HEK293 (cell line): ENCODE data around the gene THTPA.

Experiments
- CTCF ChIA-PET: fragments of 350-600 bp; formaldehyde crosslinking; extraction: SDS; loops from one replicate; lab custom pipeline; 2021; ENCODE audit warnings: antibody characterized with exemption; lab: Yijun Ruan, JAX
- POLR2A ChIA-PET: fragments of 300-600 bp; formaldehyde crosslinking; extraction: SDS; loops from one replicate; lab custom pipeline; 2020; ENCODE audit warnings: antibody characterized with exemption, inconsistent platforms; lab: Yijun Ruan, JAX
- H3K27ac ChIP-seq: fragments of 200-500 bp; sonication (Bioruptor generic); 2 replicates; pipeline ENCODE4 v1.5.1; 2014; ENCODE audit warnings: low read depth, low read length, control low read depth, inconsistent platforms; ENCODE audit errors: extremely low read depth
- H3K36me3 ChIP-seq, 2 experiments: fragments of 200-500 bp in 1 of 2; sonication (Bioruptor generic) in 1 of 2; 1 replicate in 1 of 2; 2 replicates in 1 of 2; pipeline ENCODE4 v1.5.1; 2014 to 2017; ENCODE audit warnings: inconsistent platforms in 2 of 2, low read length in 2 of 2; ENCODE audit not compliant: control insufficient read depth in 2 of 2, insufficient read depth in 1 of 2
- H3K4me1 ChIP-seq: fragments of 200-500 bp; sonication (Bioruptor generic); 2 replicates; pipeline ENCODE4 v1.5.1; 2014; ENCODE audit warnings: mild to moderate bottlenecking, low read length, inconsistent platforms; ENCODE audit not compliant: control insufficient read depth, insufficient read depth
- H3K4me3 ChIP-seq: 2 replicates; pipeline ENCODE4 v1.5.1; 2011; ENCODE audit warnings: low read depth, mild to moderate bottlenecking, control low read depth, low read length, moderate library complexity
- H3K9me3 ChIP-seq: fragments of 200-500 bp; sonication (Bioruptor generic); 2 replicates; pipeline ENCODE4 v1.5.1; 2014; ENCODE audit warnings: low read depth, low read length, inconsistent platforms; ENCODE audit not compliant: control insufficient read depth, insufficient read depth
- FEZF1 ChIP-seq: fragments of 450-650 bp; formaldehyde crosslinking; IDR thresholded peaks from 2 replicates; pipeline ENCODE4 v1.5.1; 2016; ENCODE audit warnings: missing biosample characterization, missing genetic modification characterization
- GFI1B ChIP-seq: fragments of 450-650 bp; formaldehyde crosslinking; IDR thresholded peaks from 2 replicates; pipeline ENCODE4 v1.5.1; 2016; ENCODE audit warnings: missing biosample characterization, missing genetic modification characterization
- HOXD13 ChIP-seq: sonication (generic); formaldehyde crosslinking; IDR thresholded peaks from 2 replicates; pipeline ENCODE4 v1.8.0; 2022; ENCODE audit warnings: missing genetic modification reagents, borderline replicate concordance
- KLF10 ChIP-seq: fragments of 450-650 bp; IDR thresholded peaks from 2 replicates; pipeline ENCODE4 v1.5.1; 2018; ENCODE audit warnings: missing biosample characterization, mild to moderate bottlenecking, missing genetic modification characterization
- ZNF10 ChIP-seq: fragments of 450-650 bp; formaldehyde crosslinking; IDR thresholded peaks from 2 replicates; pipeline ENCODE4 v1.5.1; 2017; ENCODE audit warnings: missing biosample characterization, missing genetic modification characterization
- ZNF112 ChIP-seq: fragments of 450-650 bp; formaldehyde crosslinking; IDR thresholded peaks from 2 replicates; pipeline ENCODE4 v1.5.0; 2017; ENCODE audit warnings: missing biosample characterization, missing genetic modification characterization
- ZNF169 ChIP-seq: fragments of 450-650 bp; formaldehyde crosslinking; IDR thresholded peaks from 2 replicates; pipeline ENCODE4 v1.5.1; 2016; ENCODE audit warnings: missing biosample characterization, missing genetic modification characterization
- ZNF24 ChIP-seq: fragments of 450-650 bp; formaldehyde crosslinking; IDR thresholded peaks from 2 replicates; pipeline ENCODE4 v1.5.1; 2016; ENCODE audit warnings: missing biosample characterization, missing genetic modification characterization
- ZNF248 ChIP-seq: fragments of 450-650 bp; formaldehyde crosslinking; IDR thresholded peaks from 2 replicates; pipeline ENCODE4 v1.5.1; 2017; ENCODE audit warnings: missing biosample characterization, missing genetic modification characterization
- ZNF350 ChIP-seq: fragments of 450-650 bp; formaldehyde crosslinking; IDR thresholded peaks from 2 replicates; pipeline ENCODE4 v1.5.0; 2017; ENCODE audit warnings: missing biosample characterization, mild to moderate bottlenecking, missing genetic modification characterization
- ZNF354C ChIP-seq: fragments of 450-650 bp; formaldehyde crosslinking; IDR thresholded peaks from 2 replicates; pipeline ENCODE4 v1.5.1; 2016; ENCODE audit warnings: missing biosample characterization, missing genetic modification characterization, low read depth, borderline replicate concordance
- ZNF398 ChIP-seq: fragments of 450-650 bp; formaldehyde crosslinking; IDR thresholded peaks from 2 replicates; pipeline ENCODE4 v1.5.1; 2017; ENCODE audit warnings: missing biosample characterization, missing genetic modification characterization
- ZNF449 ChIP-seq: fragments of 450-650 bp; formaldehyde crosslinking; IDR thresholded peaks from 2 replicates; pipeline ENCODE4 v1.5.1; 2017; ENCODE audit warnings: missing biosample characterization, mild to moderate bottlenecking, missing genetic modification characterization, moderate library complexity
- ZNF514 ChIP-seq: fragments of 450-650 bp; formaldehyde crosslinking; IDR thresholded peaks from 2 replicates; pipeline ENCODE4 v1.5.1; 2016; ENCODE audit warnings: missing biosample characterization, missing genetic modification characterization
- ZNF549 ChIP-seq: fragments of 450-650 bp; IDR thresholded peaks from 2 replicates; pipeline ENCODE4 v1.5.1; 2018; ENCODE audit warnings: missing biosample characterization, missing genetic modification characterization, mild to moderate bottlenecking, inconsistent platforms, moderate library complexity
- ZNF677 ChIP-seq: fragments of 450-650 bp; IDR thresholded peaks from 2 replicates; pipeline ENCODE4 v1.5.0; 2018; ENCODE audit warnings: missing biosample characterization, mild to moderate bottlenecking, missing genetic modification characterization, moderate library complexity
- ZNF701 ChIP-seq: fragments of 450-650 bp; formaldehyde crosslinking; IDR thresholded peaks from 2 replicates; pipeline ENCODE4 v1.5.1; 2016; ENCODE audit warnings: missing biosample characterization, missing genetic modification characterization
- ZNF707 ChIP-seq: fragments of 450-650 bp; formaldehyde crosslinking; IDR thresholded peaks from 2 replicates; pipeline ENCODE4 v1.5.1; 2016; ENCODE audit warnings: missing biosample characterization, missing genetic modification characterization
- ZXDB ChIP-seq: fragments of 450-650 bp; formaldehyde crosslinking; IDR thresholded peaks from 2 replicates; pipeline ENCODE4 v1.5.1; 2016; ENCODE audit warnings: missing biosample characterization, missing genetic modification characterization
- TF ChIP-seq, protein P1 (sequence below): fragments of 450-650 bp; formaldehyde crosslinking; IDR thresholded peaks from 2 replicates; pipeline ENCODE4 v1.5.1; 2016; ENCODE audit warnings: missing biosample characterization, missing genetic modification characterization, borderline replicate concordance
- TF ChIP-seq, protein P2 (sequence below): fragments of 450-650 bp; IDR thresholded peaks from 2 replicates; pipeline ENCODE4 v1.5.1; 2018; ENCODE audit warnings: missing biosample characterization, mild to moderate bottlenecking, missing genetic modification characterization
- TF ChIP-seq, protein P3 (sequence below): fragments of 450-650 bp; formaldehyde crosslinking; IDR thresholded peaks from 2 replicates; pipeline ENCODE4; 2016; ENCODE audit warnings: missing biosample characterization, missing genetic modification characterization
- TF ChIP-seq, protein P4 (sequence below): fragments of 450-650 bp; formaldehyde crosslinking; IDR thresholded peaks from 2 replicates; pipeline ENCODE4 v1.5.1; 2016; ENCODE audit warnings: missing biosample characterization, missing genetic modification characterization

The THTPA gene

GRCh38 chr14:23602181-23603095 lies 46.4 kb downstream of the THTPA start:
- Histone ChIP-seq H3K27ac (no peak overlapping the region), H3K36me3 (no peaks in the 10 kb centered on the region), H3K9me3 (no peaks in the 10 kb centered on the region), H3K4me3 (no peak overlapping the region), H3K4me1 (no peaks in the 10 kb centered on the region)
- CTCF ChIA-PET: interaction anchor here (0.6 to 1.9 kb wide), 5 partner anchors 13 to 72 kb away, joined by 3 to 4 read pairs (median 3); partner anchors contain the start of gene JPH4
- TF ChIP-seq HOXD13 (no peak), ZNF677 (tag by site-specific recombination) (no peak), ZXDB (tag by site-specific recombination) (no peak), ZNF10 (tag by site-specific recombination) (no peak), ZNF169 (no peak), ZNF112 (no peak), ZNF354C (no peak), ZNF248 (no peak), KLF10 (tag by site-specific recombination) (no peak)
- TF ChIP-seq, protein P1, sequence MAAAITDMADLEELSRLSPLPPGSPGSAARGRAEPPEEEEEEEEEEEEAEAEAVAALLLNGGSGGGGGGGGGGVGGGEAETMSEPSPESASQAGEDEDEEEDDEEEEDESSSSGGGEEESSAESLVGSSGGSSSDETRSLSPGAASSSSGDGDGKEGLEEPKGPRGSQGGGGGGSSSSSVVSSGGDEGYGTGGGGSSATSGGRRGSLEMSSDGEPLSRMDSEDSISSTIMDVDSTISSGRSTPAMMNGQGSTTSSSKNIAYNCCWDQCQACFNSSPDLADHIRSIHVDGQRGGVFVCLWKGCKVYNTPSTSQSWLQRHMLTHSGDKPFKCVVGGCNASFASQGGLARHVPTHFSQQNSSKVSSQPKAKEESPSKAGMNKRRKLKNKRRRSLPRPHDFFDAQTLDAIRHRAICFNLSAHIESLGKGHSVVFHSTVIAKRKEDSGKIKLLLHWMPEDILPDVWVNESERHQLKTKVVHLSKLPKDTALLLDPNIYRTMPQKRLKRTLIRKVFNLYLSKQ (tag by site-specific recombination): no peak
- TF ChIP-seq, protein P2, sequence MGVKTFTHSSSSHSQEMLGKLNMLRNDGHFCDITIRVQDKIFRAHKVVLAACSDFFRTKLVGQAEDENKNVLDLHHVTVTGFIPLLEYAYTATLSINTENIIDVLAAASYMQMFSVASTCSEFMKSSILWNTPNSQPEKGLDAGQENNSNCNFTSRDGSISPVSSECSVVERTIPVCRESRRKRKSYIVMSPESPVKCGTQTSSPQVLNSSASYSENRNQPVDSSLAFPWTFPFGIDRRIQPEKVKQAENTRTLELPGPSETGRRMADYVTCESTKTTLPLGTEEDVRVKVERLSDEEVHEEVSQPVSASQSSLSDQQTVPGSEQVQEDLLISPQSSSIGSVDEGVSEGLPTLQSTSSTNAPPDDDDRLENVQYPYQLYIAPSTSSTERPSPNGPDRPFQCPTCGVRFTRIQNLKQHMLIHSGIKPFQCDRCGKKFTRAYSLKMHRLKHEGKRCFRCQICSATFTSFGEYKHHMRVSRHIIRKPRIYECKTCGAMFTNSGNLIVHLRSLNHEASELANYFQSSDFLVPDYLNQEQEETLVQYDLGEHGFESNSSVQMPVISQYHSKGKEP: no peak
- POLR2A ChIA-PET: no interaction called here

GRCh38 chr14:23603103-23603502 lies 47.0 kb downstream of the THTPA start:
- Histone ChIP-seq H3K36me3 (no peaks in the 10 kb centered on the region), H3K4me3 (no peak overlapping the region), H3K9me3 (no peaks in the 10 kb centered on the region), H3K27ac (no peak overlapping the region), H3K4me1 (no peaks in the 10 kb centered on the region)
- ChIA-PET POLR2A (no interaction called here), CTCF (interaction anchor here (0.6 kb wide), 1 partner anchor 25 kb away, joined by 3 read pairs; the partner anchor contains the start of gene JPH4)
- TF ChIP-seq ZNF707 (tag by site-specific recombination) (no peak), ZNF350 (tag by site-specific recombination) (no peak), ZNF24 (tag by site-specific recombination) (no peak), ZNF549 (no peak), FEZF1 (no peak), ZNF701 (tag by site-specific recombination) (no peak), ZNF449 (tag by site-specific recombination) (no peak), ZNF514 (tag by site-specific recombination) (no peak), ZNF398 (no peak), GFI1B (tag by site-specific recombination) (no peak), ZNF354C (no peak)
- TF ChIP-seq, protein P2: no peak
- TF ChIP-seq, protein P3, sequence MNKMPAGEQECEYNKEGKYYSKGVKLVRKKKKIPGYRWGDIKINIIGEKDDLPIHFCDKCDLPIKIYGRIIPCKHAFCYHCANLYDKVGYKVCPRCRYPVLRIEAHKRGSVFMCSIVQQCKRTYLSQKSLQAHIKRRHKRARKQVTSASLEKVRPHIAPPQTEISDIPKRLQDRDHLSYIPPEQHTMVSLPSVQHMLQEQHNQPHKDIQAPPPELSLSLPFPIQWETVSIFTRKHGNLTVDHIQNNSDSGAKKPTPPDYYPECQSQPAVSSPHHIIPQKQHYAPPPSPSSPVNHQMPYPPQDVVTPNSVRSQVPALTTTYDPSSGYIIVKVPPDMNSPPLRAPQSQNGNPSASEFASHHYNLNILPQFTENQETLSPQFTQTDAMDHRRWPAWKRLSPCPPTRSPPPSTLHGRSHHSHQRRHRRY: no peak
- TF ChIP-seq, protein P4, sequence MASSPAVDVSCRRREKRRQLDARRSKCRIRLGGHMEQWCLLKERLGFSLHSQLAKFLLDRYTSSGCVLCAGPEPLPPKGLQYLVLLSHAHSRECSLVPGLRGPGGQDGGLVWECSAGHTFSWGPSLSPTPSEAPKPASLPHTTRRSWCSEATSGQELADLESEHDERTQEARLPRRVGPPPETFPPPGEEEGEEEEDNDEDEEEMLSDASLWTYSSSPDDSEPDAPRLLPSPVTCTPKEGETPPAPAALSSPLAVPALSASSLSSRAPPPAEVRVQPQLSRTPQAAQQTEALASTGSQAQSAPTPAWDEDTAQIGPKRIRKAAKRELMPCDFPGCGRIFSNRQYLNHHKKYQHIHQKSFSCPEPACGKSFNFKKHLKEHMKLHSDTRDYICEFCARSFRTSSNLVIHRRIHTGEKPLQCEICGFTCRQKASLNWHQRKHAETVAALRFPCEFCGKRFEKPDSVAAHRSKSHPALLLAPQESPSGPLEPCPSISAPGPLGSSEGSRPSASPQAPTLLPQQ: no peak
